ENCODE data around the gene ATP10B.

Gene ATP10B

GRCh38 chr5:160614136-160614535 is 237.9 kb downstream of the ATP10B start (continued):
- TF ChIP-seq ZNF670 (tag by site-specific recombination; IDR thresholded peaks at IDR 0.05; ENCODE audit: low read depth) (no peak), ZNF202 (tag by site-specific recombination; IDR thresholded peaks at IDR 0.05; ENCODE audit: borderline replicate concordance) (no peak), ZNF121 (tag by site-specific recombination; IDR thresholded peaks at IDR 0.05) (no peak), ZNF707 (tag by site-specific recombination; IDR thresholded peaks at IDR 0.05) (no peak), YY2 (tag by site-specific recombination; IDR thresholded peaks at IDR 0.05) (no peak), ZNF155 (tag by site-specific recombination; IDR thresholded peaks at IDR 0.05) (no peak)

DNA sequence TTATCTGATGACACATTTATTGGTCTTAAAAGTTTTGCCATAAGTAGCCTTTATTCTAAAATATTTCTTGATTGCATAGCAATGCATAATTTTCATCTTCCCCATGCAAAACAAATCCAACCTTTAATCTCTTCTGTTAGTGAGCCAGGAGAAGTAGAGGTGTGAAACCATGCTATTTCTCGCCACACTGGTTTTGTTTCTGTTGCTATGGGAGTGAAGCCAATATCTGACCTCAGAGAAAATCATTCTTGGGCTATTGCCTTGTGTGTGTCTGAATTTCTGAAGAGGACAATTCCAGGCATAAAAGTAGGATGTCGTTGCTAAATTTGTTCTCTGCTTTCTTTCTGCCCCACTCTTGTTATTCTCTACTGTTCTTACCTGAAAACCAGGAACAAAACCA is 246.7 kb downstream of the ATP10B start:
- CTCF ChIA-PET, result no interaction called here
- no peaks in the 10 kb centered on the region for H3K9me3 ChIP-seq (ENCODE audit: control insufficient read depth, insufficient read depth, low read depth, low read length)
- TF ChIP-seq ZNF146 (tag by site-specific recombination; IDR thresholded peaks at IDR 0.05) (no peak), ZNF629 (tag by site-specific recombination; IDR thresholded peaks at IDR 0.05) (no peak), ZBTB10 (tag by site-specific recombination; IDR thresholded peaks at IDR 0.05) (no peak), ZNF18 (tag by site-specific recombination; IDR thresholded peaks at IDR 0.05) (no peak), ZNF114 (tag by site-specific recombination; IDR thresholded peaks at IDR 0.05) (no peak)
- no peaks in the 10 kb centered on the region for H3K36me3 ChIP-seq (ENCODE audit: control insufficient read depth in 2 of 2, insufficient read depth in 1 of 2, low read length in 2 of 2)
- H3K4me1 ChIP-seq (ENCODE audit: control insufficient read depth, insufficient read depth, low read length), result no peaks in the 10 kb centered on the region
- no peak overlapping the region for H3K4me3 ChIP-seq (ENCODE audit: low read depth, low read length)
- H3K27ac ChIP-seq (ENCODE audit: extremely low read depth, low read depth, low read length), result no peak overlapping the region
- POLR2A ChIA-PET, result no interaction called here

GRCh38 chr5:160604484-160604883 is 247.5 kb downstream of the ATP10B start:
- H3K4me1 ChIP-seq (ENCODE audit: control insufficient read depth, insufficient read depth, low read length), result no peaks in the 10 kb centered on the region
- CTCF ChIA-PET, result no interaction called here
- TF ChIP-seq ZNF133 (tag by site-specific recombination; IDR thresholded peaks at IDR 0.05), result no peak
- H3K4me3 ChIP-seq (ENCODE audit: low read depth, low read length), result no peak overlapping the region
- no peaks in the 10 kb centered on the region for H3K9me3 ChIP-seq (ENCODE audit: control insufficient read depth, insufficient read depth, low read depth, low read length)
- no peaks in the 10 kb centered on the region for H3K36me3 ChIP-seq (ENCODE audit: control insufficient read depth in 2 of 2, insufficient read depth in 1 of 2, low read length in 2 of 2)
- POLR2A ChIA-PET, result no interaction called here
- no peak overlapping the region for H3K27ac ChIP-seq (ENCODE audit: extremely low read depth, low read depth, low read length)

- CTCF ChIA-PET, result no interaction called here
- POLR2A ChIA-PET, result no interaction called here
- no peak overlapping the region for H3K4me3 ChIP-seq (ENCODE audit: low read depth, low read length)
Measured at GRCh38 chr5:160602744-160603143, 249.3 kb downstream of the ATP10B start.

More at GRCh38 chr5:160602744-160603143, 249.3 kb downstream of the ATP10B start:
- Histone ChIP-seq H3K27ac (ENCODE audit: extremely low read depth, low read depth, low read length) (no peak overlapping the region), H3K4me1 (ENCODE audit: control insufficient read depth, insufficient read depth, low read length) (no peaks in the 10 kb centered on the region), H3K9me3 (ENCODE audit: control insufficient read depth, insufficient read depth, low read depth, low read length) (no peaks in the 10 kb centered on the region), H3K36me3 (ENCODE audit: control insufficient read depth in 2 of 2, insufficient read depth in 1 of 2, low read length in 2 of 2) (no peaks in the 10 kb centered on the region)
- TF ChIP-seq ZNF132 (tag by site-specific recombination; IDR thresholded peaks at IDR 0.05; ENCODE audit: borderline replicate concordance) (no peak), REST (tag by site-specific recombination; IDR thresholded peaks at IDR 0.05) (no peak), ZNF658 (tag by site-specific recombination; IDR thresholded peaks at IDR 0.05) (no peak), ZNF10 (tag by site-specific recombination; IDR thresholded peaks at IDR 0.05) (no peak), ZNF623 (tag by site-specific recombination; IDR thresholded peaks at IDR 0.05) (no peak), ZNF521 (tag by site-specific recombination; IDR thresholded peaks at IDR 0.05) (no peak)
- TF ChIP-seq, protein P1, sequence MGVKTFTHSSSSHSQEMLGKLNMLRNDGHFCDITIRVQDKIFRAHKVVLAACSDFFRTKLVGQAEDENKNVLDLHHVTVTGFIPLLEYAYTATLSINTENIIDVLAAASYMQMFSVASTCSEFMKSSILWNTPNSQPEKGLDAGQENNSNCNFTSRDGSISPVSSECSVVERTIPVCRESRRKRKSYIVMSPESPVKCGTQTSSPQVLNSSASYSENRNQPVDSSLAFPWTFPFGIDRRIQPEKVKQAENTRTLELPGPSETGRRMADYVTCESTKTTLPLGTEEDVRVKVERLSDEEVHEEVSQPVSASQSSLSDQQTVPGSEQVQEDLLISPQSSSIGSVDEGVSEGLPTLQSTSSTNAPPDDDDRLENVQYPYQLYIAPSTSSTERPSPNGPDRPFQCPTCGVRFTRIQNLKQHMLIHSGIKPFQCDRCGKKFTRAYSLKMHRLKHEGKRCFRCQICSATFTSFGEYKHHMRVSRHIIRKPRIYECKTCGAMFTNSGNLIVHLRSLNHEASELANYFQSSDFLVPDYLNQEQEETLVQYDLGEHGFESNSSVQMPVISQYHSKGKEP (tag by site-specific recombination; IDR thresholded peaks at IDR 0.05), result no peak

All from HEK293 (cell line).